Tibial nerve (tissue), 4 donors: ENCODE data around the gene GNAQ.

Experiments
- CTCF ChIP-seq, 5 experiments: fragments of 200-600 bp in 3 of 5; fragments of 450-650 bp in 2 of 5; sonication (generic) in 3 of 5; IDR thresholded peaks; one replicate each; pipeline ENCODE4 v1.5.1; 2016 to 2019; ENCODE audit warnings: antibody characterized with exemption in 5 of 5, mild to moderate bottlenecking in 3 of 5, moderate library complexity in 2 of 5
- EP300 ChIP-seq, 2 donors: sonication (generic); formaldehyde crosslinking; IDR thresholded peaks; one replicate each; pipeline ENCODE4 v1.6.1; 2017; ENCODE audit warnings: antibody characterized with exemption in 2 of 2, mild to moderate bottlenecking in 1 of 2
- POLR2A ChIP-seq, 2 donors: fragments of 450-650 bp; IDR thresholded peaks; one replicate each; pipeline ENCODE4 v1.6.1; 2017; ENCODE audit warnings: antibody characterized with exemption in 2 of 2, mild to moderate bottlenecking in 2 of 2, moderate library complexity in 2 of 2

- TF ChIP-seq CTCF (IDR thresholded peaks at IDR 0.05) = no peak
- no peak for TF ChIP-seq POLR2A (IDR thresholded peaks at IDR 0.05)
- no peak for TF ChIP-seq EP300 (IDR thresholded peaks at IDR 0.05)
Measured at GRCh38 chr9:78026947-78027346, 4.7 kb downstream of the GNAQ start.
